HepG2 (cell line): ENCODE measurements around the gene SOX13. TPM values are rescaled to one million over a fixed set of nuclear protein-coding genes. Genes with fewer than 3 reads are reported as not detected.

Experiments
- BATF2 ChIP-seq: sonication (generic); formaldehyde crosslinking; IDR thresholded peaks from 2 replicates; pipeline ENCODE4 v1.8.0; 2022; ENCODE audit warnings: mild to moderate bottlenecking, missing genetic modification reagents, moderate library complexity
- FOXM1 ChIP-seq: sonication (generic); formaldehyde crosslinking; IDR thresholded peaks from 2 replicates; pipeline ENCODE4 v1.5.0; 2020; ENCODE audit warnings: missing genetic modification reagents
- GZF1 ChIP-seq: sonication (generic); formaldehyde crosslinking; IDR thresholded peaks from 2 replicates; pipeline ENCODE4 v1.5.1; 2020; ENCODE audit warnings: mild to moderate bottlenecking, missing genetic modification reagents
- HOXA7 ChIP-seq: sonication (generic); formaldehyde crosslinking; IDR thresholded peaks from 2 replicates; pipeline ENCODE4 v1.8.1; 2022; ENCODE audit warnings: mild to moderate bottlenecking, missing genetic modification reagents, moderate library complexity
- KIAA2018 ChIP-seq: sonication (generic); formaldehyde crosslinking; IDR thresholded peaks from 2 replicates; pipeline ENCODE4 v1.5.0; 2020; ENCODE audit warnings: mild to moderate bottlenecking, missing genetic modification reagents, borderline replicate concordance
- STAT6 ChIP-seq: sonication (generic); formaldehyde crosslinking; IDR thresholded peaks from 2 replicates; pipeline ENCODE4 v1.4.0; 2020; ENCODE audit warnings: missing genetic modification reagents, mild to moderate bottlenecking, borderline replicate concordance
- TEF ChIP-seq: sonication (generic); formaldehyde crosslinking; IDR thresholded peaks from 2 replicates; pipeline ENCODE4 v1.5.0; 2020; ENCODE audit warnings: missing genetic modification reagents
- ZMYM3 ChIP-seq: sonication (generic); formaldehyde crosslinking; IDR thresholded peaks from 2 replicates; pipeline ENCODE4 v1.5.1; 2020; ENCODE audit warnings: mild to moderate bottlenecking, missing genetic modification reagents
- ZNF230 ChIP-seq: sonication (generic); formaldehyde crosslinking; IDR thresholded peaks from 2 replicates; pipeline ENCODE4 v1.4.0; 2020; ENCODE audit warnings: mild to moderate bottlenecking, missing genetic modification reagents
- ZNF30 ChIP-seq: sonication (generic); formaldehyde crosslinking; IDR thresholded peaks from 2 replicates; pipeline ENCODE4 v1.5.0; 2020; ENCODE audit warnings: mild to moderate bottlenecking, missing genetic modification reagents
- ZNF326 ChIP-seq: sonication (generic); formaldehyde crosslinking; IDR thresholded peaks from 2 replicates; pipeline ENCODE4 v1.4.0; 2020; ENCODE audit warnings: missing genetic modification reagents, borderline replicate concordance
- ZNF503 ChIP-seq: sonication (generic); formaldehyde crosslinking; IDR thresholded peaks from 2 replicates; pipeline ENCODE4 v1.4.0; 2020; ENCODE audit warnings: missing genetic modification reagents
- ZNF605 ChIP-seq: sonication (generic); formaldehyde crosslinking; IDR thresholded peaks from 2 replicates; pipeline ENCODE4 v1.8.0; 2022; ENCODE audit warnings: mild to moderate bottlenecking, missing genetic modification reagents
- ZNF780A ChIP-seq: sonication (generic); formaldehyde crosslinking; IDR thresholded peaks from 2 replicates; pipeline ENCODE4 v1.8.0; 2022; ENCODE audit warnings: mild to moderate bottlenecking, missing genetic modification reagents, moderate library complexity
- polyA plus RNA-seq, 8 experiments: library from polyadenylated mRNA; depleted of rRNA in 3 of 8; stranded (reverse) in 7 of 8; unstranded in 1 of 8; fragments of >200 nt; fragmentation: Illumina TruSeq in 4 of 8; extraction: Trizol in 4 of 8; gene quantifications; 2 replicates each; pipeline versions ENCODE4 v1.2.1 to v1.2.3, GENCODE V29; 2011 to 2016; ENCODE audit warnings: low read depth in 4 of 8, missing spikeins in 1 of 8, mixed read lengths in 1 of 8; ENCODE audit not compliant: insufficient read depth in 1 of 8
- total RNA-seq, 5 experiments: library from RNA; depleted of rRNA; stranded (reverse); fragments of >200 nt; fragmentation: Illumina TruSeq; extraction: Trizol; gene quantifications; 2 replicates each; pipeline ENCODE4 v1.2.3, GENCODE V29; 2016; ENCODE audit warnings: low read depth in 1 of 5

SOX13 gene
- total and polyA plus RNA-seq, 2 of the 13 experiments (the other 11 are each of a cell fraction or from before 2014, with no cell fraction given): 13.3 to 15.8 TPM

DNA sequence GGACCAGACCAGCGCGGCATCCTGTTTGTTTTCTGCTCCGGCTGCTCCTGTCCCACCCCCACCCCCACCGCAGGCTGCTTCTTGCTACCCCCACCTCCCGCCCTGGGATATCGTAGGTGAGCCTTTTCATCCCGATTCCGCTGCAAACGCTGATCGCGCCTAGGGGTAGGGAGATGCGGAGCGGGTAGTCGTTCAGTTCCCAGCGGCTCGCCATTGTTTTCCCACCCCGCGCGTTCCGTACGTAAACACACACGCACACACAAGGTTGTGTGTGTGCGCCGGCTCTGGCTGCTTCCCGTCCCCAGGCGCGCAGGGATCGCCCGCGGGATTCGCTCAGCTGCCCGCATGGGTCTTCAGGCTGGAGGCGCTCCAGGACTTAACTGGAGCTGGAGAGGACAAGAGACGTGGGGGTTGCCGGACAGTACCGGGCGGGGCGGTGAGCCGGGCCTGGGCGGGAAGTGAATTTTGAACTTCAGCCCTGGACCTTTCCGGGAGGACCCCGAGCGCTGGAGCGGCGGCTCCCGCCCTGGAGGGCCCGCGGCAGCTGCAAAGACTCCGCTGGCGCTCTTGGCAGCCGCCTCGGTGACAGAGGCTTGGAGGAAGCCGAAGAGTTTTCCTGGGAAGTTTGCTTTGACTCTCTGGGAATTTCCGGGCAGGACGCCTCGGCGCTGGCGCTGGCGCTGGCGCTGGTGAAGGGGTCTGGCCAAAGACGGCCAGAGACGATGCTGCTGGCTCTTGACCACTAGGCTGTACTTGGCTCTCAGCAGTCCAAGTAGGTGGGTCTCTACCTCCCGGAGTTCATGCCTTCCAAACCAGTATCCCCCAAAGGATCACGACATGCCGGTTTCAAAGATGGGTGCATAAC is 1.6 kb downstream of the SOX13 start (continued):
- TF ChIP-seq ZNF503 (peak; percentile 65; the same call in 1 of the 2 replicates), ZNF230 (CRISPR knock-in tag) (no peak; the same call in 1 of the 2 replicates), STAT6 (CRISPR knock-in tag) (no peak), TEF (no peak), ZMYM3 (CRISPR knock-in tag) (no peak), HOXA7 (no peak), BATF2 (CRISPR knock-in tag) (no peak), ZNF780A (no peak), GZF1 (no peak), ZNF326 (no peak), KIAA2018 (no peak), ZNF30 (CRISPR knock-in tag) (no peak), FOXM1 (no peak), ZNF605 (CRISPR knock-in tag) (peak; percentile 36; the same call in 1 of the 2 replicates)
